Hematopoietic multipotent progenitor cell treated with erythropoietin and hydrocortisone succinate and interleukin-3 and kit ligand, for 4 days (in vitro differentiated cells): Measurements from ENCODE around the gene B3GNT7.
A peak's percentile ranks its signal among the peaks of the same experiment; 100 is the strongest.
"Not testable (repeated sequence)": the region's sequence is repeated elsewhere in the genome, so short reads cannot be mapped to it uniquely, and the experiment has no call there.

Experiments
- DNase-seq: peaks from one replicate; pipeline ENCODE4 v3.0.0-alpha.2; 2015

B3GNT7 gene

GRCh38 chr2:231367178-231367577 lies 28.3 kb upstream of the B3GNT7 start:
- no peak for DNase-seq

GRCh38 chr2:231369580-231370428 lies 25.7 kb upstream of the B3GNT7 start:
- DNase-seq = no peak

GRCh38 chr2:231370429-231370748 lies 25.1 kb upstream of the B3GNT7 start:
- no peak for DNase-seq

GRCh38 chr2:231370749-231371429 lies 24.6 kb upstream of the B3GNT7 start:
- DNase-seq = no peak

GRCh38 chr2:231371430-231372054 lies 24.0 kb upstream of the B3GNT7 start:
- DNase-seq = no peak

- DNase-seq = no peak
Measured at GRCh38 chr2:231372326-231372725, 23.2 kb upstream of the B3GNT7 start.

- DNase-seq = no peak
Measured at GRCh38 chr2:231373184-231373583, 22.3 kb upstream of the B3GNT7 start.

- no peak for DNase-seq
Measured at GRCh38 chr2:231373786-231374349, 21.6 kb upstream of the B3GNT7 start.

- no peak for DNase-seq
Measured at GRCh38 chr2:231374771-231375170, 20.7 kb upstream of the B3GNT7 start.

GRCh38 chr2:231375994-231376615 lies 19.4 kb upstream of the B3GNT7 start:
- DNase-seq = not testable (repeated sequence)

- DNase-seq = no peak
Measured at GRCh38 chr2:231376857-231377256, 18.7 kb upstream of the B3GNT7 start.

GRCh38 chr2:231378026-231378722 lies 17.3 kb upstream of the B3GNT7 start:
- no peak for DNase-seq

GRCh38 chr2:231379266-231380215 lies 16.0 kb upstream of the B3GNT7 start:
- no peak for DNase-seq

GRCh38 chr2:231380307-231380706 lies 15.2 kb upstream of the B3GNT7 start:
- DNase-seq = no peak

- DNase-seq = no peak
Measured at GRCh38 chr2:231380991-231381847, 14.3 kb upstream of the B3GNT7 start.

- no peak for DNase-seq
Measured at GRCh38 chr2:231382116-231382515, 13.4 kb upstream of the B3GNT7 start.

GRCh38 chr2:231383416-231384108 lies 11.9 kb upstream of the B3GNT7 start:
- DNase-seq = peak; percentile 27

GRCh38 chr2:231384109-231384435 lies 11.4 kb upstream of the B3GNT7 start:
- no peak for DNase-seq

- no peak for DNase-seq
Measured at GRCh38 chr2:231384970-231385369, 10.5 kb upstream of the B3GNT7 start.

GRCh38 chr2:231385429-231385828 lies 10.1 kb upstream of the B3GNT7 start:
- DNase-seq = no peak
